ENCODE data around the gene GUCA2A.

GUCA2A gene

DNA sequence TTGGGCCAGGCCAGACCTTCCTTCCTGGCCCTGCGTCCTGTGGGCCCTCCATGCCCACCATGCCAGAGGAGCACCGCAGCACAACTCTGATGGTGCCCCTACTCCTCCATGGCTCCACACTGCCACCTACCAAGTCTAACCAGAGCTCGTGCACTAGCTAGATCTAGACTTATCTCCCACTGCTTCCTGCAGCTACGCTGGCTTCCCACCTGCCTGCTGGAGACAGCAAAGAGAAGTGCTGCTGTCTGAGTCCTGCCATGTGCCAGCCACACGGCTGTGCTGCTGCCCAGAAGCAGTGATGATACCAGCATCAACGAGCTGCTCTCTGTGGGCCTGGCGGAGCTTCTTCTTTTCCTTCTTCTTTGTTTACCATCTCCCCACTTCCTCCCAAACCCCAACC lies 6.9 kb downstream of the GUCA2A start:
- CTCF ChIA-PET = interaction anchor here (0.6 to 0.7 kb wide), 2 partner anchors 549 to 845 kb away, joined by 3 to 6 read pairs; no protein-coding TSS in a partner anchor
- POLR2A ChIA-PET (ENCODE audit: low non-redundant PET) = no interaction called here
- no peak for DNase-seq (ENCODE audit: low spot score)
- no peak overlapping the region for H3K27ac ChIP-seq
- TF ChIP-seq CTCF (conservative IDR thresholded peaks at IDR 0.05; ENCODE audit: low read depth) = no peak

DNA sequence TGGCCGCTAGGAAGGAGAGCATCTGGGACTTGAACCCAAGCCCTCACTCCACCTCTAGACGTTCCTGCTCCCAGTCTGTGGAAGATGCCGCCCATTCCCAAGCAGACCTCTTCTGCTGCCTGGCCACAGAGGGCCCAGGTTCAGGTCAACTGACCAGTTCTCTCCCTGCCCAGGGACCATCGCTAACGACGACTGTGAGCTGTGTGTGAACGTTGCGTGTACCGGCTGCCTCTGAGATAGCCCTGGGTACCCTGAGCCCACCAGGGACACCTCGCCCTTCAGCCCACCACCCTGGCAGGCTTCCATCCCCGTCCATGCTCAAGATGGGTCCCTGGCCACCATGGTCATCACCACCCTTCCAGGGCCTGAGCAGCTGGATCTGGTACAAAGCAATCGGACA lies 9.2 kb downstream of the GUCA2A start:
- DNase-seq (ENCODE audit: low spot score) = no peak
- H3K27ac ChIP-seq = no peak overlapping the region
- ChIA-PET CTCF (interaction anchor here (1.8 kb wide), 1 partner anchor 18 kb away, joined by 6 read pairs; no protein-coding TSS in a partner anchor), POLR2A (ENCODE audit: low non-redundant PET) (no interaction called here)
- no peak for TF ChIP-seq CTCF (conservative IDR thresholded peaks at IDR 0.05; ENCODE audit: low read depth)

DNA sequence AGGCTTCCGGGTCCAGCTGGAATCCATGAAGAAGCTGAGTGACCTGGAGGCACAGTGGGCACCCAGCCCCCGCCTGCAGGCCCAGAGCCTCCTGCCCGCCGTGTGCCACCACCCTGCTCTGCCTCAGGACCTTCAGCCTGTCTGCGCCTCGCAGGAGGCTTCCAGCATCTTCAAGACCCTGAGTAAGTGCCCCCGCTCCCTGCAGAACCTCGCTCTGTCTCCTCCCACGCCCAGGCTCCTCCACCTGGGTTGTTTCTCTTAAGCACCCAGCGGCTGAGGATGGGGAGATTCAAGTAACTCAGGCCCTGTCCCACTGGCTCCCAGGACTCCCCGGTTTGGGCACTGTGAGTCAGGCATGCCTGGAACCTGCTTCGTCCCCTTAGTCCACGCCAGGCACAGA lies 9.9 kb downstream of the GUCA2A start:
- no peak for TF ChIP-seq CTCF (conservative IDR thresholded peaks at IDR 0.05; ENCODE audit: low read depth)
- DNase-seq (ENCODE audit: low spot score) = no peak
- ChIA-PET POLR2A (ENCODE audit: low non-redundant PET) (no interaction called here), CTCF (interaction anchor here (0.5 kb wide), 1 partner anchor 174 kb away, joined by 4 read pairs; no protein-coding TSS in a partner anchor)
- no peak overlapping the region for H3K27ac ChIP-seq

DNA sequence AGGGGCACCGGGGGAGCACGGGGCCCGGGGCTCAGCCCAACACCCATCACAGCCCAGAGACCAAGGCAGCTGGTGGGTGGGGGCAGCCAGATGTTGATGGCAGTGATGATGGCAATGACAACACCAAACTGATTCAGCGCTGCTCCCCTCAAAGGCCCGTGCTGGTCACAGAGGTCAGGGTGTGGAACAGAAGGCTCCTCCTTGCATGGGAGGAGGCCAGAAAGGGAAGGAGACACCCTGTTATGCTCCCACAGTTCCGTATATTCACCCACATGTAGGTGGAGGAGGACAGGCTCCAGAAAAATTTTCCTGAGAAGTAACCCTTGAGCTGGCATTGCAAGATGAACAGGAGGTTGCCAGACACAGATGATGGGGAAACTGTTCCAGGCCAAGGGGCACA lies 10.9 kb downstream of the GUCA2A start:
- ChIA-PET CTCF (no interaction called here), POLR2A (ENCODE audit: low non-redundant PET) (no interaction called here)
- H3K27ac ChIP-seq = no peak overlapping the region
- no peak for TF ChIP-seq CTCF (conservative IDR thresholded peaks at IDR 0.05; ENCODE audit: low read depth)
- no peak for DNase-seq (ENCODE audit: low spot score)

DNA sequence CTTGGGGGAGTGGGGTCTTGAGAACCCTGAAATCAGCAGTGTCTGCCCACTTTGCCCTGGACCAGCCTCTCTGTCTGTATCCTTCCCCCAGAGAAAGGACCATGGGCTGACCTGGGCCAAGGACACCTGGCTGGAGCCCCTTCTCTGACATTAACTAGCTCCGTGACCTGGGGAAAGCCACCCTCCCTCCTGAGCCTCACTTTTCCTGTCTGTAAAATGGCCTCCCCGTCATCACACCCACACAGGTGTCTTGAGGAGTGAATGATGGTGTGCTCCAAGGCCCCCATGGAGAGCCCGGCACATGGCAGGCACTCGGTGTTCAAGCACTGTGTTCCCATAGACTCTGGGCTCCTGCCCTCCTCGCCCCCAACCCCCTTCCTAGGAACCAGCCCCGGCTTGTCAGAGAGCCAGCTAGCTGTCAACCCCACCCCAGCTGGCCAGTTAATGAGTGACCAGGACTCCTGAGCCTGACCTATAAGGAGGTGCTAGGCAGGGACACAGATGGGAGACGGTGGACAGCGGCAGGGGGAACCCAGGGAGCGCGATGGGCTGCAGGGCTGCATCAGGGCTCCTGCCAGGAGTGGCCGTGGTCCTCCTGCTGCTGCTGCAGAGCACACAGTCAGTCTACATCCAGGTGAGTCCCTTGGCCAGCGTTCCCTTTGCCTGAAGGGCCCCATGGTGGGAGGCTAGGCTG lies 11.5 kb downstream of the GUCA2A start, which contains the start of gene GUCA2B:
Gene GUCA2B (plus strand): TSS at position 504 of the 694 bp plus-strand sequence. CDS start 41 bp downstream, at position 545.
- CTCF ChIA-PET = no interaction called here
- POLR2A ChIA-PET (ENCODE audit: low non-redundant PET) = no interaction called here
- no peak for TF ChIP-seq CTCF (conservative IDR thresholded peaks at IDR 0.05; ENCODE audit: low read depth)
- H3K27ac ChIP-seq = no peak within 1 kb of the TSS
- no peak for DNase-seq (ENCODE audit: low spot score)

GRCh38 chr1:42152119-42152518 lies 12.4 kb downstream of the GUCA2A start:
- TF ChIP-seq CTCF (conservative IDR thresholded peaks at IDR 0.05; ENCODE audit: low read depth) = no peak
- ChIA-PET POLR2A (ENCODE audit: low non-redundant PET) (no interaction called here), CTCF (interaction anchor here (0.6 kb wide), 1 partner anchor 33 kb away, joined by 4 read pairs; no protein-coding TSS in a partner anchor)
- peak; percentile 27 for DNase-seq (ENCODE audit: low spot score)
- no peak overlapping the region for H3K27ac ChIP-seq
